ELF-1 (cell line): Measurements from ENCODE around the gene PCYT2.

Experiments used
- DNase-seq: peaks from one replicate; pipeline ENCODE4 v3.0.0-alpha.2; 2016; ENCODE audit warnings: low read depth, low spot score

The PCYT2 gene

DNA sequence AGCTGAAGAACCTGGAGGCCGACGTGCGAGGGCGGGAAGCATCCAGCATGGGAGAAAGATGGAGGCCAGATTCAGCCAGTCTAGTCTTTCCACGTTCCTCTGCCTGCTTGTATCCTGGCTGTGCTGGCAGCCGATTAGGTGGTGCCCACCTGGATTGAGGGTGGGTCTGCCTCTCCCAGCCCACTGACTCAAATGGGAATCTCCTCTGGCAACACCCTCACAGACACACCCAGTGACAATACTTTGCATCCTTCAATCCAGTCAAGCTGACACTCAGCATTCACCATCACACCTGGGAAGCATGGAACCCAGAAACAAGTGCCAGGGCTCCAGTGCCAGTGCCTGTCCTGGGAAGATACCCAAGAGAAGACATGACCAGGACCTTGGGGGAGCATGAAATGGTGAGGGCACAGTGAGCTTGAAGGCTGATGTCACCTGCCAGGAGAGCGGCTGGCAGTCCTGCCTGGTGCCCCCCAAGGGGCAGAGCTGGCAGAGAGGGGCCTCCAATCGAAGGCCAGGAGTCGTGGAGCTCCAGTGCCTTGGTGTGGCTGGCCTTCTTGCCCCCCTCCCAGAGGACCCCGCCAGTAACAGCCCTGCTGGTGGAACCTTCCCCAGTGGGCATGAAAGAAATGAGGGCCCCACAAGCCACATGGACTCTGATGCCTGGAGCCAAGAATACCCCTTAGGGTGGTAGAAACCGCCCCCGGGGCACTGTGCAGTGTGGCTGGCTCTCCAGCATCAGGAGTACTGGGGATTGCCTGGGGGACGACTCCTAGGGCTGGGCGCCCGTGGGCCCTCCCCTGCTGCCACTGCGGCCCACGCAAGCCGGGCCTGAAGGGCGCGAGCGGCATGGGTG lies 9.8 kb downstream of the PCYT2 start:
- no peak for DNase-seq

DNA sequence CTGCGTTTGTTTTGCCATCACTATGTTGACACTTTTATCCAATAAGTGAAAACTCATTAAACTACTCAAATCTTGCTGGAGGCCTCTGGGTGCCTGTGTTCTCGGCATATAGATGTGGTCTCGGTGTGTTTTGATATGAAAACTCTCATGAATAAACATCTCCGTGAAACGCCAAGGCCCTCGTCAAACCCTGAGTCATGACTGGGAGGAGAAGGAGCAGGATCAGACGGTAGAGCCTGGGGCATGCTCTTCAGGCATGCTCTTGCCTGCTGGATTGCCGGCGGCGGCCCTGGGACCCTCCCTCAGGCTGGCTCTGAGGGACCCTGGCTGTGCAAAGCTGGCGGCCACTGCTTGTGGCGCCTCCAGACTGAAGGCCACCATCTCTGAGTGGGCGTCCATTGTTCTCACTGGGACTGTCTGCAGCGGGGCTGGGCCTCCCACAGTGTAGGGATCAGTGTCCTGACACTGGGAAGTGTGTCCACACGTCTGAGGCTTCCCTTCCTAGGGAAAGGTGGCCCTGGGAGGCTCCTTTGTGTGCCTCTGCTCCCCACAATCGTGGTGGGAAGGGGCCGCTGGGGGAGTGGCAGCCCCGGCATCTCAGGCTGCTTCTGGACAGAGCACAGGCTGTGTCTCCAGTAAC lies 10.9 kb downstream of the PCYT2 start:
- peak; percentile 42 for DNase-seq

DNA sequence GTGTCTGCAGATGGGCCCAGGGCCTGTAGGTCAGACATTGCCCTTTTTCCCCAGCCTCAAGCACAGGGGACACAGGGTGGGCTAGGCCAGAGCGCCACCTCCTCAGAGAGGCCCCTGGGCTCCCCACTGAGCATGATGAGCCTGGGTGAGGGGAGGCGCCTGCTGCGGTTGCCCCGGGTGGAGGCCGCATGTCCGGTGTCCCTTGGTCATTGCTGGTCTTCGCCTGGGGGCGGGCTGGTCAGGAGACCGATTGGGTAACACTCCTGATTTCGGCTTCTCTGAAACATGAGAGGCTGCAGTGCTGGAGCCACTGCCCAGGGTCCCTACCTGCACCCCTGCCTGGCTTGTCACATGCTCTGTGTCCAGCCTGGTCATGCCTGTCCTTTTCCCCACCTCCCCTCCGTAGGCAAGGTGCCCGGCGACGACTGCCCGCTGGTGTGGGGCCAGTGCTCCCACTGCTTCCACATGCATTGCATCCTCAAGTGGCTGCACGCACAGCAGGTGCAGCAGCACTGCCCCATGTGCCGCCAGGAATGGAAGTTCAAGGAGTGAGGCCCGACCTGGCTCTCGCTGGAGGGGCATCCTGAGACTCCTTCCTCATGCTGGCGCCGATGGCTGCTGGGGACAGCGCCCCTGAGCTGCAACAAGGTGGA lies 11.6 kb downstream of the PCYT2 start:
- DNase-seq: no peak

DNA sequence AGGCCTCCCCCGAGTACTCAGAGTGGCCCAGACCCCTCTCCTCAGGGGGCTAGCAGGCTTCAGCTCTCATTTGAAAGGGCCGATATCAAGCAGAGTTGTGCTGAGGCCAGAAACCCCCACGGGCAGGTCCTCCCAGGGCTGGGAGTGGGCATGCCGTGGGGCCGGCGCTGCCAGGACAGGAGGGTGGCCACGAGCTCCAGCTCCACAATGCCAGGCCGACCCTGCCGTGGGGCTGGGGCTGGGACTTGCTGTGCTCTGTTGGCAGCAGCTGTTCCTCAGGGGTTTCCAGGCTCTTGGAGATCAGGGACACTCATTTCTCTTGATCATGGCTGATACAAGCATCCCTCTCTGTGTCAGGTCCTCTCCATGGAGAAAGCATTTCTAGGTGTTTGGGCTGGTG lies 12.3 kb downstream of the PCYT2 start:
- no peak for DNase-seq

DNA sequence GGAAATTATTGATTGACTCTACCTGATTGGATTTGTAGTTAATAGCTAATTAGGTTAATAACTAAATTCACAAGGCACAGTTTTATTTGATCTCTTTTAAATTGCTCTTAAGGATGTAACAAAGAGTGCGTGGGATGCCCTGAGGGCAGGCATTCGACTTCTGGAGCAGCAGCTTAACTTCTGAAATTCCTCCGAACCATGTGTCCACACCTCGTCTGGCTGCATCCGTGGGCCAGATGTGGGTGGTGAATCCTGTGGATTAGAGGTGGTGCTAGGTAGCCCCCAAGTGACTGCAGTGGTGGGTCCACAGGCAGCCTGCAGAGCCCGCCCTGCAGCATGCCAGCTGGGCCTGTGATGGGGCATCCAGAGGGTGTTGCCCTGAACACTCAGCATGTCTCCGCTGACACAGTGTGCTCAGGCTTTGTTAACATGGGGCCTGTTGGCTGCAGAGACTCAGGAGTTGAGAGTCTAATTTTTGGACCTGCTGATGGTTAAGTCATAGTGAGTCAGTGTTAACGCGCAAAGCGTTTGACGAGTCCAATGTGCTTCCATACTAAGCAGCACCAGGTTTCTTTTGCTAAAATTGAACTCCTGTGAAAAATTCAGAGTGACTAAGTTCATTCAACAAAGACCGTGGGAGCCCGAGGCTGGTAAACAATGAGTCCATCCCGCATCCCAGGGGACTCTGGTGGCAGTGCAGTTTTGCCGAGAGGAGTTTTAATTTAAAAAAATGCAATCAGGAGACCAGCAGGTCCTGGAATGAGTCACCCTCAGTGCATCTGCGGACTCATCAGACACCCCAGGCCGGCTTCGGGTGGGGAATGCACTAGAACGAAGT lies 13.0 kb downstream of the PCYT2 start:
- peak; percentile 69 for DNase-seq

DNA sequence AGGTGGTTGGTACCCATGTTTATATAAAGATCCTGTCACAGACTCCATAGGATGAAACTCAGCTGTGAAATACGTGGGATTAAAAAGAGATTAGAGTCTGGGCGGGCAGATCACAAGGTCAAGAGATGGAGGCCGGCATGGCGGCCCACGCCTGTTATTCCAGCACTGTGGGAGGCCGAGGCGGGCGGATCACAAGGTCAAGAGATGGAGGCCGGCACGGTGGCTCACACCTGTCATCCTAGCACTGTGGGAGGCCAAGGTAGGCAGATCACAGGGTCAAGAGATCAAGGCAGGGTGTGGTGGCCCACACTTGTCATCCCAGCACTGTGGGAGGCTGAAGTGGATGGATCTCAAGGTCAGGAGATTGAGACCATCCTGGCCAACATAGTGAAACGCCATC lies 15.8 kb downstream of the PCYT2 start:
- DNase-seq: no peak

DNA sequence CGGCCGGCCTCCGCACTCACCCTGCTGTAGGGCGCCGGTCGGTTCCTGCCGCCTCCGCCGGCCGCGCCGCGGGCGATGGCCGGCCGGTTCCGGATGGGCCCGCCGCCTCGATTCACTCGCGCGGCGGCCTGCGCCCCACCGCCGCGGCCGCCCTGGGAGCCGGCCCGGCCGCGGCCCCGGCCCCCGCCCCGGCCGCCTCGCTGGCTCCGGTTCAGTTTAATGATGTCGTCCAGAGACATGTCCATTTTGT lies 20.0 kb downstream of the PCYT2 start:
- DNase-seq: no peak

DNA sequence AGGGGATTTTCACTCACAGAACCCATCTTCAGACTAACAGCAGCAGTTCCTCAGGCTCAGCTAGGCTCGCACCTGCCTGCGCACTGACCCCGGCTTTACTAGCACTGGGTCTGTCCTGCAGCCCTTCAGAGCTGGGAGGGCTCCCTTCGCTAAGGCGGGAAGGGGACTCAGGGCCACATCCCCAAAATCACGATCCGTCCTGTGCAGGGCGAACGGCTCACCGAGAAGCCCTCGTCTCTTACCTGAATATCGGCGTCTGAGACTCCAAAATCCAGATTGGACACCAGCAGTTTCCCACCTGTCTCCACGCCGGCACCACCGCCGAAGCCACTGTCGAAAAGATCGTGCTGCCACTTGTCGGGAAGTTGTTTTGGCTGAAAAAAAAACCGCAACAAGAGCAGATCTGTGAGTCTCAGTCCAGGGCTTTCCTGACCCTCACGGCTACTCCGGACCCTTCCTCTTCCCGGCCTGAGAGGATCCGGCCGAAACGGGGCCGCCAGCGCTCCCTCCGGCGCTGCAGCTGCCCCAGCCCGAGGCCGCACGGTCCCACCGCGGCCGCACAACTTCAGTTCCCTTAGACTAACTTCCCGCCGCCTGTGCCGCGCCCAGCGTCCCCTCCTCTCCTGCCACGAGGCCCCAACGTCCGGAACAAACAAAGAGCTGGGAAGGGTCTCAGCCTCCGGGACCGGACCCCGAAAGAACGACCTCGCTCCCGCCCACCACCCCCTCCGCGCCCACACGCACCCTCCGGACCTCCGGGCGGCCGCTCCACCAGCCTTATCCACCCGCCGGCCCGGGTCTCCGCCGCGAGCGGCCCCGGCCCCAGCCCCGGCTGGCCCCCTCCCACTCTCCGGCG lies 20.5 kb downstream of the PCYT2 start:
- no peak for DNase-seq

DNA sequence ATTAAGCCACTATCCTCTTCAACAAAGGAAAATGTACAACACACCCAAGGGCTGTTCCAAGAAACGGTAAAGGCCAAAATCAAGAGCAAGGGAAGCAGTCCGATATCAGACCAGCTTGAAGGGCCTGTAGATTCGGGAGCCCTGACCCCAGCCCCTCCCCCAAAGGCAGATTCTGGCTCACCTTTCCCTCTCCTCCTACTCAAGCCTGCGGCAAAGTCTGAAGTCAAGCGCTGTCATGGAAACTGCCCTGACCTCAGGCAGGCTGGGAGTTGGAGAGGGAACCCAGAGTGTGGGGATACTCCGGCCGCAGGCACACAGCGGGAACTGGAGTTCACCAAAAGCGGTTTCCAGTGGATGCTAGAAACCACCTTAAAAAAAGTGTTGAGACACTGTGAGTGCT lies 21.6 kb downstream of the PCYT2 start:
- DNase-seq: no peak

DNA sequence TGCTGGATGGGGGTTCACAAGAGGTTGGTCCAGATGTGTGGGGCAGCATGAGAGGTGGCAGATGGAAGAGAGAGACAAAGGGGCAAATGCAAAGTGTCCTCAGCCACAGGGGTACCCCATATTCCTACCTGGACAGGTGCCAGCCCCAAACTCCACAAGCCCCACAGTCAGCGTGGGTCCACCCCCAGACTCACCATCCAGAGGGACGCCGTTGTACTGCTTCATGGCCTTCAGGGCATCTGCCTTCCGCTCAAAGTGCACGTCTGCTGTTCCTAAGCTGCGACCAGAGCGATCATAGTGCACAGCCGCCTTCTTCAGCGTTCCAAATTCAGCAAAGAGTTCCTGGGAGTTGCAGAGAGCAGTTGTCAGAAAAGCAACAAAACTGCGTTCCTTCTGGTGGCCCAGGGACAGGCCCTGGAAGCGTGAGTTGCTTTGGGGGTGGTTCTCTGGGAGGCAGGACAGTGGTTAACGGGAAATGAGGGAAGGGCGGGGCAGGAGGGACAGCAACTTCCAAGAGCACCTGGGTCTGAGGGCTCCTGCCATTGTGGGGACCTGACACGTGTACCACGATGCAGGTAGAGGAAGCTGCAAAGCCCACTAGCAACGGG lies 22.1 kb downstream of the PCYT2 start:
- DNase-seq: no peak

DNA sequence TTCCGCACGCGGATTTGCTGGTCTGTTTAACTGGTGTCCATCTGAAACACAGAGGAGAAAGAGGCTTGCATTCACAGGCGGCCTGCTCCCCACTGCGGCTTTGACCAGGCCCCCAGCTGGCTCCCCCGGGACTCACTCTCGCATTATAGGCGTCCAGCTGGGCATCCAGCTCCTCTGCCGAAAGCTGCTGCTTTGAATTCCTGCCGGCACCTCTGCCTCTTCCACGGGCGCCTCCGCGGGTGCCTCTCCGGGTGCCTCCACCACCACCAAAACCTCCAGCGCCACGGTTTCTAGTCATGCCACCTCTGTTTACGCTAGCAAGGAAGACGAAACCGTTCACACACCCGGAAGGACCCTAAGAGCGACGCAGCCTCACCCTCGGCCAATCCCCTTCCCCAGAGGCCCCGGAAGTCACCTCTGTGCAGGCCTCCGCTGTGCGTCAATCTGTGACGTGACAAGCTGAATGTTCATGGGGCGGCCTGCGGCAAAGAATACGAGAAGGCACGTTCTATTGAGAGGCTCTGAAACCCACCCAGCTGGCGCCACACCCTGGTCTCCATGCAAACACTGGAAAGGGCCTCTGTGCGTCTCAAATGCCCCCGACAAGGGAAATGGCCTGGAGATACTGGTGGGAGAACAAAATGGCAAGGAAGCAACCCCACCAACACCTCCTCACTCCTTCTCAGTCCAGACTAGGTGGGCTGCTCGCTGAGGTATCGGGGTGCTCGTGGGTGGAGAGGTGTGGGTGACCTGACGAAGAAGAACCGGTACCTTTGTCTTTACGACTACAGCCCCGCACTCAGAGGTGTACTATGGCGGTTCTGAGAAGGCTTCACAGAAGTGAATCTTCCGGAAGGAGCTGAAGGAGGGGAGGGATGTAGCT lies 22.9 kb downstream of the PCYT2 start:
- no peak for DNase-seq

DNA sequence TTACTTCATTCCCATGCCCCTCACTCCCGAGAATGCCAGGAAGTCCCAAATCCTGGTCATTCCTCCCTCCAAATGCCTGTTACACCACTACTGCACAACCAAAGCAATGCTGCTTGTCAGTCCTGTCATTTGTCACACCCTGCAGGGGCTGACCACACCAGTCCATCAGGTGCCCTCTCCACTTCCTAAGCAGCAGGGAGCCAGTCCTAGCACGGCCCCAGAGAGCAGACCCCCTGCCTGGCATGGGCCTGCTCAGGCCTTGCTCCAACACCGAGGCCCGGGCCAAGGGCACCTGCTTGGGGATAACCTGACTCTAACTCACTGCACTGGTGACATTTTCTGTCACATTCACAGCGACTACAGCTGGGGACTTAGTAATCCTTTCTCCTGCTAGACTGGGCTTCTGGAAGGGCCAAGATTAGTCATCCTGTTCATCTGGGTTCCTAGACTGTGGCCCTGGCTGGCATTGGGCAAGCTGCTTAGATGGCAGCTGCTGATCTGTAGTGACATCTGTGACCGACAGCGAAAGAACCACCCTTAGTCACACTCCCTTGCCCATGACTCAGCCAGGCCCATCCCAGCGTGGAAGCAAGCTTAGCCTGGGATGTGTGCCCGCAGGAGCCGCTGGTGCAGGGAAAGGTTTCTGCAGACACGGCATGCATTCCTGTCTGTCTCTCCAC lies 25.2 kb downstream of the PCYT2 start:
- DNase-seq: no peak

DNA sequence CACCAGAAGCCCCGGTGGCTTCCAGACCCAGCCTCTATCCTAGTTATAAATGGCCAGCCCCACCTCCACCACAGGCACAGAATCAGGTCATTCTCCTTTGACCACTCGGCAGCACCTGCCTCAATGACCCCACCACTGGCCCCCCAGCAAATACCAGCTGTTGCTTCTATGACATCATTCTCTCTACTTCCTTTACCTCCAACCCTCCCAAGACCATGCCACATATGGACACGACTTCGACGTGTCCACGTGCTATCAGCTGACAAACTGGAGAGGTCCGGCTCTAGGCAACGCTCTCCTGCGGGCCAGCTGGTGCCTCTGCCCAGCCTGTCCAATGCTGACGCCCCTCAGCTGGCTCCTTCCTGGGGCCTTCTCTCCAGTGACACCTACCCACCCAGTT lies 25.7 kb downstream of the PCYT2 start:
- no peak for DNase-seq

DNA sequence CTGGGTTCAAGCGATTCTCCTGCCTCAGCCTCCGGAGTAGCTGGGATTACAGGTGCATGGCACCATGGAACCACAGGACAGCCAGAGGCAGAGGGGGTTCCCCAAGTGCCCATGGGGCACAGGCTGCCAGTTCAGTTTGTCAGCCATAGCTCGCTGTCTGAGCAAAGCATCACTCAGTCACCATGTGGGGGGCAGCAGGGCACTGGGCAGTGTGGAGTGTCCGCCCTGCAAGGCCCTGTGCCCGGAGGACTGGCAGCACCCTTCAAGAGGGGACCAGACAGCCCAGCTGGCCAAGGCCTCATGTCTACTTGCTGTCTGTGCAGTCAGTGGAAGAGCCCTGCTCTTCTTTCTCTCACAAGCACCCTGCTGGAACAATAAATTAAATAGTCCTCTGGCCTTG lies 26.2 kb downstream of the PCYT2 start:
- DNase-seq: no peak

DNA sequence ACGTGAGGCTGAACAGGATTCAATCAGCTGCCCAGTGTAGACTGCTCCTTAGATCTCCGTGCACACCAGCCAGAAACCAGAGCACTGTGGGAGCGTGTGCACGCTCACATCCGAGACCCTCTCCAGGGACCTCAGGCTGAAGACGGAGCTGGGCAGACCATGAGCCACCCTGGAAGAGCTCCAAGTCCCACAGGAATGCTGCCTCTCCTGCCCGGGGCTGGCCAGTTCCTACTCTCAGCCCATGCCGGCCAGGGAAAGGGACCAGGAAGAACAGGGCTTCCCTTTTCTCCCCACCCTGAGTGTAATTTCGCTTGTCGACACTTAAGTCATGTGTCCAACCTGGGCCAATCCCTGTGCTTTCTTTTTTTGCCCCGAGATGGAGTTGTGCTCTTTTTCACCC lies 26.7 kb downstream of the PCYT2 start:
- no peak for DNase-seq

DNA sequence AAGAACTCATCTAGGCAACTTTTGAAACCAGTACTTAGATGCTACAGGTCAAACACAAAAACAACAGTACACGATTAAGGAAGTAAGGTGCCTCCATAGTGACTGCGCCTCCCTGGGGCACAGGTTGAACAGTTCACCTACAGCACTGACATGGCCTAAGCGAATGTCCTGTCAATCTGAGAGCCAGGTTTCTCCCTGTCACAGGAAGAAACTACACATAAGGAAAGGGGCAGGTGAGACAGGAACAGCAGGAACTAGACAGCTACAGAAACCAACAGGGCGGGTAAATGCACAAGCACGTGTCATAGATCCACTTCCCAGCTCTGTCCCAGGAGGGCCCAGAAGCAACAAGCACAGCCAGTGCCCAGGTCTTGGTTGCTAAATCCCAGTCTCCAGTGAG lies 32.1 kb downstream of the PCYT2 start:
- DNase-seq: no peak

DNA sequence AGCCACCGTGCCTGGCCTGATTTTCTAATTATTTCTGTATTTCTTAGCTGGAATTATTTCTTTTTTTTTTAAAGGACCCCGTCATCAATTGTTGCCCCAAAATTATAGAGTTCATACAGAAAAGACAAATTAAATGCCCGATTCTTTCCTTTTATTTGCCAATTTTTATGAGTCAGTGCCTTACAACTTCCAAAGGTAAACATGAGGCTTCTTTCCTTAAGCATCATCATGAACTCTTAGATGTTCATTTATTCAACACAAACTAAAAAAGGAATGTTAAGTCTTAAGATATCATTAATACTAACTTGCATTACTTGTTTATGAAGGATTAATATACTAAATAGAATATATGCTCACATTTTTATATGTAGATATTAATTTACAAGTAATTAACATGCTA lies 32.9 kb downstream of the PCYT2 start:
- no peak for DNase-seq

DNA sequence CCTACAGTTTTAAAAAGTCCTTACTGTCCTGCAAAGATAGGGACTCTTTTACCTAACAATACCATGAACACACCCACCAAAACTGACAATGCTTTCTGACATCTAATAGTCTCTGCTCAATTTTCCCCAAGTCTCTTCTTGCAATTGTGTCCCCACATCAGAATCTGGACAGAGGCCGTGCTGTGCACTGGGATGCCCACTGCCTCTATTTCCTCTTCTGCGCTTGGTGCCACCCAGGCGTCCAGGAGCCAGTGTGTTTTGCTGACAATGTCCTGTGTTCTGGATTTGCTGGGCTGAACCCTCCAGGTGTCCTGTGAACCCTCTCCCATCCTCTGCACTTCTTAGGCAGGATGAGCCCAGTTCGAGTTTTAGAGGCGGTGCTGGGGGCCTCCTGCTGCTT lies 33.6 kb downstream of the PCYT2 start:
- DNase-seq: no peak
